ENCODE results near the gene ZFPL1. TPM values are rescaled to one million over a fixed set of nuclear protein-coding genes. Genes with fewer than 3 reads are reported as not detected.

Gene ZFPL1
- total RNA-seq, 2 donors from 2014 or later, result 44.2 to 46.5 TPM

GRCh38 chr11:65107751-65108468 is 23.9 kb downstream of the ZFPL1 start:
- DNase-seq (no peak), ATAC-seq (replicated peaks in 1 of 2) (no peak)
- Mint-ChIP-seq H3K4me3 (no peak overlapping the region), H3K36me3 (ENCODE audit: insufficient read depth in 2 of 2) (peaks cover 0 to 5% of the 10 kb centered on the region in 2 donors), H3K27ac (no peak overlapping the region), H3K9me3 (no peaks in the 10 kb centered on the region), H3K27me3 (ENCODE audit: low read depth) (no peaks in the 10 kb centered on the region), H3K4me1 (ENCODE audit: low read depth) (peaks cover 36% of the 10 kb centered on the region)

- Mint-ChIP-seq H3K4me3 (no peak overlapping the region), H3K4me1 (ENCODE audit: low read depth) (peaks cover 43% of the 10 kb centered on the region), H3K36me3 (ENCODE audit: insufficient read depth in 2 of 2) (peaks cover 0 to 5% of the 10 kb centered on the region in 2 donors), H3K27ac (no peak overlapping the region), H3K9me3 (no peaks in the 10 kb centered on the region), H3K27me3 (ENCODE audit: low read depth) (no peaks in the 10 kb centered on the region)
- no peak for DNase-seq
- no peak for ATAC-seq (replicated peaks in 1 of 2)
These were observed 24.6 kb downstream of the ZFPL1 start for GRCh38 chr11:65108469-65109123.

- Mint-ChIP-seq H3K27me3 (ENCODE audit: low read depth) (no peaks in the 10 kb centered on the region), H3K4me3 (no peak overlapping the region), H3K36me3 (ENCODE audit: insufficient read depth in 2 of 2) (peaks cover 0 to 7% of the 10 kb centered on the region in 2 donors), H3K27ac (peak overlapping the region; percentile 59), H3K4me1 (ENCODE audit: low read depth) (peaks cover 47% of the 10 kb centered on the region), H3K9me3 (no peaks in the 10 kb centered on the region)
- ATAC-seq (replicated peaks in 1 of 2) (no peak), DNase-seq (no peak)
These were observed 25.5 kb downstream of the ZFPL1 start for GRCh38 chr11:65109231-65110198.

DNA sequence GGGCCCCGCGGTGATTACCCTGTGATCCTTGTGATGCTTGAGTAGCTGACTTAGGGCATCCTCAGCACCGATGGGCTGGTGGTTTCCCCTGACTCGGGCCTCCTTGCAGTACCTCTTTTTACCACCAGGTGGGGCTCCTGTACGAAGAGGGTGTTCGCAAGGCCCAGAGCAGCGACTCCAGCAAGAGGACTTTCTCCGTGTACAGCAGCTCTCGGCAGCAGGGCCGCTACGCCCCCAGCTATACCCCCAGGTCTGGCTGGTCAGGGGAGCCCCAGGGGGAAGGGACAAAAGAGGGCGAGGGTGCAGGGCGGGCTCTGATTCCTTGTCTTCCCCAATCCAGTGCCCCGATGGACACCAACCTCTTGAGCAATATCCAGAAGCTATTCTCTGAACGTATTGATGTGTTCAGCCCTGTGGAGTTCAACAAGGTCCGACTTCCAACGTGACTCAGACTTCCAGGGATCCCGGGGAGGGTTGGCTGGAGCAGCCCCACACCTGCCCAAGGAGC is 26.4 kb downstream of the ZFPL1 start:
- DNase-seq (peak; percentile 94 to 98), ATAC-seq (replicated peaks in 1 of 2) (peak; percentile 39 to 42)
- H3K9me3 Mint-ChIP-seq, result no peaks in the 10 kb centered on the region
- H3K4me3 Mint-ChIP-seq, result peak overlapping the region in 1 of 2 donors; percentile 12
- peaks cover 42% of the 10 kb centered on the region for H3K4me1 Mint-ChIP-seq (ENCODE audit: low read depth)
- peaks cover 0 to 6% of the 10 kb centered on the region in 2 donors for H3K36me3 Mint-ChIP-seq (ENCODE audit: insufficient read depth in 2 of 2)
- H3K27ac Mint-ChIP-seq, result peak overlapping the region; percentile 59
- no peaks in the 10 kb centered on the region for H3K27me3 Mint-ChIP-seq (ENCODE audit: low read depth)

DNA sequence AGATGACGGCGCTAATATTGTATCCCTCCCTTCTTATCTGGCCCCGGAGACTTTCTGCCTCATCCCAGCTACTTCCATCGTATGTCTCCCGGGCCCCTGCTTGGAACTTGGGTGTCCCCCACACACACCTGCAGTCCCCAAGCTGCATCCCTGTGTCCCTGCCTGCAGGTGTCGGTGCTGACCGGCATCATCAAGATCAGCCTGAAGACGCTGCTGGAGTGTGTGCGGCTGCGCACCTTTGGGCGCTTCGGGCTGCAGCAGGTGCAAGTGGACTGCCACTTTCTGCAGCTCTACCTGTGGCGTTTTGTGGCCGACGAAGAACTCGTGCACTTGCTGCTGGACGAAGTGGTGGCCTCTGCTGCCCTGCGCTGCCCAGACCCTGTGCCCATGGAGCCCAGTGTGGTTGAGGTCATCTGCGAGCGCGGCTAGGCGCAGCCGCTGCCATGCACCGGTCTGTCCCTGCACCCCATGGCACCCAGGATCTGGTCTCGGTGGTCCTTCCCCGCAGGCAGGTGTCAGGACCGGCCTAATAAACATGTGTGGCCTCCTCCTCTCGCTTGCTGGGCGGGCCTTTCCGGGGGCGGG is 27.2 kb downstream of the ZFPL1 start:
- peaks cover 0 to 3% of the 10 kb centered on the region in 2 donors for H3K36me3 Mint-ChIP-seq (ENCODE audit: insufficient read depth in 2 of 2)
- ATAC-seq (replicated peaks in 1 of 2), result no peak
- peak overlapping the region; percentile 98 to 100 for H3K4me3 Mint-ChIP-seq
- peaks cover 48% of the 10 kb centered on the region for H3K4me1 Mint-ChIP-seq (ENCODE audit: low read depth)
- H3K27me3 Mint-ChIP-seq (ENCODE audit: low read depth), result no peaks in the 10 kb centered on the region
- H3K27ac Mint-ChIP-seq, result peak overlapping the region; percentile 90
- no peaks in the 10 kb centered on the region for H3K9me3 Mint-ChIP-seq
- DNase-seq, result no peak

- peaks cover 54% of the 10 kb centered on the region for H3K4me1 Mint-ChIP-seq (ENCODE audit: low read depth)
- no peaks in the 10 kb centered on the region for H3K27me3 Mint-ChIP-seq (ENCODE audit: low read depth)
- H3K27ac Mint-ChIP-seq, result peak within 1 kb of the TSS; percentile 90
- H3K9me3 Mint-ChIP-seq, result no peaks in the 10 kb centered on the region
- peak within 1 kb of the TSS; percentile 98 to 100 for H3K4me3 Mint-ChIP-seq
- DNase-seq (peak; percentile 96 to 97), ATAC-seq (replicated peaks in 1 of 2) (peak; percentile 77 to 78)
- peaks cover 0 to 3% of the 10 kb centered on the region in 2 donors for H3K36me3 Mint-ChIP-seq (ENCODE audit: insufficient read depth in 2 of 2)
These were observed 27.9 kb downstream of the ZFPL1 start, which contains the start of gene TM7SF2 for GRCh38 chr11:65111744-65112545. TM7SF2 (plus strand) TSS chr11:65111872; CDS start chr11:65112016, 144 bp downstream.

DNA sequence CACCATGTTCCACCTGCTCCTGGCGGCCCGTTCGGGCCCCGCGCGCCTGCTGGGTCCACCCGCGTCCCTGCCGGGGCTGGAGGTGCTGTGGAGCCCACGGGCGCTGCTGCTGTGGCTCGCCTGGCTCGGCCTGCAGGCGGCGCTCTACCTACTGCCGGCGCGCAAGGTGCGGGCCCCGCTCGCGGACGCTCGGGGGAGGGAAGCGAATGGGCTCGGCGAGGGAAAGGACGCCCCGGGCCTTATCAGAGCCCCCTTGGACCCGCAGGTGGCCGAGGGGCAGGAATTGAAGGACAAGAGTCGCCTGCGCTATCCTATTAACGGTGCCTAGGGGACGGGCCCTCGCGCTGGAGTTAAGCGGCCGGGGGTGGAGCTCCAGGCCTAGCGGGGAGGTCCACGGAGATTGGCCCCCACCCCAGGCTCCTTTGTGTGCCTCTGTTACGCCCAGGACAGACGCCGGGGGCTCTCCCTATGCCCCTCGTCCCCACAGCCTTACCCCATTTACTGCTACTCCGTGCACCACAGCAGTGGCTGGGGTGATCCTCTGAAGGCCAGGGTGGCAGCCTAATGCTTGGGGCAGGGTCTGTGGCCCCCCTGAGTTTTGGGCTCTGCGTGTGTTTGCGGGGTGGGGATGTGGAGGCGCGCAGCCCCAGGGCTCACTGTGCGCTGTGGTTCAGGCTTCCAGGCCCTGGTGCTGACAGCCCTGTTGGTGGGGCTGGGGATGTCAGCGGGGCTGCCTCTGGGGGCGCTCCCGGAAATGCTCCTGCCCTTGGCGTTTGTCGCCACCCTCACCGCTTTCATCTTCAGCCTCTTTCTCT is 28.7 kb downstream of the ZFPL1 start:
- Mint-ChIP-seq H3K4me1 (ENCODE audit: low read depth) (peaks cover 55% of the 10 kb centered on the region), H3K27ac (peak overlapping the region; percentile 93), H3K36me3 (ENCODE audit: insufficient read depth in 2 of 2) (peaks cover under 1 to 4% of the 10 kb centered on the region in 2 donors), H3K9me3 (no peaks in the 10 kb centered on the region), H3K27me3 (ENCODE audit: low read depth) (no peaks in the 10 kb centered on the region), H3K4me3 (peak overlapping the region; percentile 98 to 100)
- peak; percentile 44 to 46 for ATAC-seq (replicated peaks in 1 of 2)
- peak; percentile 76 to 88 for DNase-seq

DNA sequence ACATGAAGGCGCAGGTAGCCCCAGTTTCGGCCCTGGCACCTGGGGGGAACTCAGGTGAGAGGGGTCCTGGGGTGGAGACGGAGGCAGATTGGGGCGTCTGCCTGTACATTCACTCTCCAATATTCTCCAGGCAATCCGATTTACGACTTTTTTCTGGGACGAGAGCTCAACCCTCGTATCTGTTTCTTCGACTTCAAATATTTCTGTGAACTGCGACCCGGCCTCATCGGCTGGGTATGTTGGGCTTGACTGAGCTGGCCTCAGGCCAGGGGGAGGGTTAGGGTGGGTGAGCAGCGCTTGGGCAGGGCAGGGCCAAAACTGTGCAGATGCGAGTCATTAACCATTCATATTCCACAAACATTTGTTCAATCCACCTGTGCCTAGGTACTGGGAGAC is 29.3 kb downstream of the ZFPL1 start:
- H3K4me1 Mint-ChIP-seq (ENCODE audit: low read depth), result peaks cover 60% of the 10 kb centered on the region
- no peak for ATAC-seq (replicated peaks in 1 of 2)
- peak overlapping the region; percentile 98 to 100 for H3K4me3 Mint-ChIP-seq

GRCh38 chr11:65113839-65114238 is 29.8 kb downstream of the ZFPL1 start:
- H3K4me1 Mint-ChIP-seq (ENCODE audit: low read depth), result peaks cover 65% of the 10 kb centered on the region
- DNase-seq, result no peak
- no peaks in the 10 kb centered on the region for H3K27me3 Mint-ChIP-seq (ENCODE audit: low read depth)
- peak overlapping the region; percentile 93 for H3K27ac Mint-ChIP-seq
- no peaks in the 10 kb centered on the region for H3K9me3 Mint-ChIP-seq
- peak overlapping the region; percentile 98 to 100 for H3K4me3 Mint-ChIP-seq
- ATAC-seq (replicated peaks in 1 of 2), result no peak
- H3K36me3 Mint-ChIP-seq (ENCODE audit: insufficient read depth in 2 of 2), result peaks cover 5 to 10% of the 10 kb centered on the region in 2 donors

More for the DNA sequence above, 29.3 kb downstream of the ZFPL1 start:
- no peaks in the 10 kb centered on the region for H3K9me3 Mint-ChIP-seq
- H3K27me3 Mint-ChIP-seq (ENCODE audit: low read depth), result no peaks in the 10 kb centered on the region
- H3K36me3 Mint-ChIP-seq (ENCODE audit: insufficient read depth in 2 of 2), result peaks cover 3 to 6% of the 10 kb centered on the region in 2 donors
- DNase-seq, result no peak
- H3K27ac Mint-ChIP-seq, result peak overlapping the region; percentile 93

- Mint-ChIP-seq H3K9me3 (no peaks in the 10 kb centered on the region), H3K4me1 (ENCODE audit: low read depth) (peaks cover 73% of the 10 kb centered on the region), H3K36me3 (ENCODE audit: insufficient read depth in 2 of 2) (peaks cover 6 to 18% of the 10 kb centered on the region in 2 donors), H3K27ac (no peak overlapping the region), H3K27me3 (ENCODE audit: low read depth) (no peaks in the 10 kb centered on the region), H3K4me3 (peak overlapping the region; percentile 98 to 100)
- ATAC-seq (replicated peaks in 1 of 2) (no peak), DNase-seq (no peak)
These were observed 30.6 kb downstream of the ZFPL1 start for GRCh38 chr11:65114538-65115171.
